Measurements from ENCODE around the gene SLC6A9.

DNA sequence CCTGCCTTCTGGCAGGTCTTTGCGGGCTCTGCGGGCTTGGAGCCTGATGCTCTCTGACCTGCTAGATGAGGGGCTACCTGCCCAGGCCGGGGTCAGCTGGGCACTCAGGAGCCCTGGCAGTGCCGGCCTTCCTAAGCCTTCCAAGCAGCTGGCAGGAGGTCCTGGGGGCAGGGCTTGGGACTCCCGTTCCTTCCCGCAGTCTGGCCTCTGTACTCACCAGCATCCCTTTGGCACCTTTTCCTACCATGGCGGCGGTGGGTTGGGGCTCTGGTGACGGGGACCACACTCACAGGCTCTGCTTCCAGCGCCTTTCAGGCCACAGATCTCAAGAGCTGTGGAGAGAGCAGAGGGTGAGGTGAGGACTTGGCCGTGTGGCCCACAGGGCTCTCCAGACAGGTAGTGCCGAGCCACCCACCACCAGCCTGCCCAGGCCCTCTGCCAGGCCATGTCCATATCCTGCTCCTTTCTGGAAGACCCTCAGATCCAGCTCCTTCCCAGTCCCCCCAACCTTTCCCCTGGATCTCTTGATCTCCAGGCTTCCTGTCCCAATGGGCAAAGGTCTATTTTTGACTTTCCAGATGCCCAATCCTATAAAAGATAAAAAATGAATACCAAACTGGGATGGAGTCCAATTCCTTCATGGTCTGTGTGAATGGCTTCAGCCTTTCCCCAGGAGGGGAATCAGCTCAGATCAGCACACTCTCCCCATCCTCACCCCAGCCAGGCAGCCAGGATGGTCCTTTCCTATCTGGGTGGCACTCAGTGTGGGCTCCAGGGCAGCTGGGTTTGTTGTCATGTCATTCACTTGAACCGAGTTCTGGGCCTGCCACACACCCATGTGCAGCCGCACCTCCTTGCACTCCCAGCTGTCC, 7.0 kb downstream of the SLC6A9 start:
- TF ChIP-seq, protein P1, sequence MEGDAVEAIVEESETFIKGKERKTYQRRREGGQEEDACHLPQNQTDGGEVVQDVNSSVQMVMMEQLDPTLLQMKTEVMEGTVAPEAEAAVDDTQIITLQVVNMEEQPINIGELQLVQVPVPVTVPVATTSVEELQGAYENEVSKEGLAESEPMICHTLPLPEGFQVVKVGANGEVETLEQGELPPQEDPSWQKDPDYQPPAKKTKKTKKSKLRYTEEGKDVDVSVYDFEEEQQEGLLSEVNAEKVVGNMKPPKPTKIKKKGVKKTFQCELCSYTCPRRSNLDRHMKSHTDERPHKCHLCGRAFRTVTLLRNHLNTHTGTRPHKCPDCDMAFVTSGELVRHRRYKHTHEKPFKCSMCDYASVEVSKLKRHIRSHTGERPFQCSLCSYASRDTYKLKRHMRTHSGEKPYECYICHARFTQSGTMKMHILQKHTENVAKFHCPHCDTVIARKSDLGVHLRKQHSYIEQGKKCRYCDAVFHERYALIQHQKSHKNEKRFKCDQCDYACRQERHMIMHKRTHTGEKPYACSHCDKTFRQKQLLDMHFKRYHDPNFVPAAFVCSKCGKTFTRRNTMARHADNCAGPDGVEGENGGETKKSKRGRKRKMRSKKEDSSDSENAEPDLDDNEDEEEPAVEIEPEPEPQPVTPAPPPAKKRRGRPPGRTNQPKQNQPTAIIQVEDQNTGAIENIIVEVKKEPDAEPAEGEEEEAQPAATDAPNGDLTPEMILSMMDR (IDR thresholded peaks at IDR 0.05) = no peak
- TF ChIP-seq POLR2AphosphoS5 (IDR thresholded peaks at IDR 0.05) (no peak), POLR2A (IDR thresholded peaks at IDR 0.05) (no peak)

Data from suprapubic skin (tissue), 4 donors.